ENCODE measurements around the gene RGS12.

DNA sequence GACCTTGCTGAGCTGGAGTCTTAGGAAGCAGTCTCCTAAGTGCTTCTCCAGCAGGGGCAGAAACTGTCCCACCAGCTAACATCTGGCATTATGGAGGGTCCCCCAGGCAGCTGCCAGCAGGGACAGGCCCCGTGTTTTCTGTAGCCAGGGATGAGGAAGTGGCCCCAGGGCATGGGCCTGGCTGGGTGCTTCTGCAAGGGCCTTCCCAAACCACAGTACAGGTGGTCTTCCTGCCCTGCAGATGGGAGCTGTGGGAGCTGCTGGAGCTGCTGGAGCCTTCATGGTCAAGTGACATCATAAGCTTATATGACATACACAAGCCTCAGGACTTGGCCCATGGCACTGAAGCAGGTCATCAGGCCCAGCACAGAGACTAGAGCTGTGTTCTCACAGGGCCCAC lies 48.8 kb upstream of the RGS12 start:
- TF ChIP-seq, protein P1, sequence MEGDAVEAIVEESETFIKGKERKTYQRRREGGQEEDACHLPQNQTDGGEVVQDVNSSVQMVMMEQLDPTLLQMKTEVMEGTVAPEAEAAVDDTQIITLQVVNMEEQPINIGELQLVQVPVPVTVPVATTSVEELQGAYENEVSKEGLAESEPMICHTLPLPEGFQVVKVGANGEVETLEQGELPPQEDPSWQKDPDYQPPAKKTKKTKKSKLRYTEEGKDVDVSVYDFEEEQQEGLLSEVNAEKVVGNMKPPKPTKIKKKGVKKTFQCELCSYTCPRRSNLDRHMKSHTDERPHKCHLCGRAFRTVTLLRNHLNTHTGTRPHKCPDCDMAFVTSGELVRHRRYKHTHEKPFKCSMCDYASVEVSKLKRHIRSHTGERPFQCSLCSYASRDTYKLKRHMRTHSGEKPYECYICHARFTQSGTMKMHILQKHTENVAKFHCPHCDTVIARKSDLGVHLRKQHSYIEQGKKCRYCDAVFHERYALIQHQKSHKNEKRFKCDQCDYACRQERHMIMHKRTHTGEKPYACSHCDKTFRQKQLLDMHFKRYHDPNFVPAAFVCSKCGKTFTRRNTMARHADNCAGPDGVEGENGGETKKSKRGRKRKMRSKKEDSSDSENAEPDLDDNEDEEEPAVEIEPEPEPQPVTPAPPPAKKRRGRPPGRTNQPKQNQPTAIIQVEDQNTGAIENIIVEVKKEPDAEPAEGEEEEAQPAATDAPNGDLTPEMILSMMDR (IDR thresholded peaks at IDR 0.05), result no peak
- TF ChIP-seq POLR2A (IDR thresholded peaks at IDR 0.05), result no peak

Measured in thyroid gland (tissue), 4 donors.